ENCODE results near the gene GIGYF1. TPM values are rescaled to one million over a fixed set of nuclear protein-coding genes. Genes with fewer than 3 reads are reported as not detected.
"Not testable (repeated sequence)": the region's sequence is repeated elsewhere in the genome, so short reads cannot be mapped to it uniquely, and the experiment has no call there.

Gene GIGYF1
- total and polyA plus RNA-seq, 2 experiments from 2014 or later, result 14.0 to 53.2 TPM

DNA sequence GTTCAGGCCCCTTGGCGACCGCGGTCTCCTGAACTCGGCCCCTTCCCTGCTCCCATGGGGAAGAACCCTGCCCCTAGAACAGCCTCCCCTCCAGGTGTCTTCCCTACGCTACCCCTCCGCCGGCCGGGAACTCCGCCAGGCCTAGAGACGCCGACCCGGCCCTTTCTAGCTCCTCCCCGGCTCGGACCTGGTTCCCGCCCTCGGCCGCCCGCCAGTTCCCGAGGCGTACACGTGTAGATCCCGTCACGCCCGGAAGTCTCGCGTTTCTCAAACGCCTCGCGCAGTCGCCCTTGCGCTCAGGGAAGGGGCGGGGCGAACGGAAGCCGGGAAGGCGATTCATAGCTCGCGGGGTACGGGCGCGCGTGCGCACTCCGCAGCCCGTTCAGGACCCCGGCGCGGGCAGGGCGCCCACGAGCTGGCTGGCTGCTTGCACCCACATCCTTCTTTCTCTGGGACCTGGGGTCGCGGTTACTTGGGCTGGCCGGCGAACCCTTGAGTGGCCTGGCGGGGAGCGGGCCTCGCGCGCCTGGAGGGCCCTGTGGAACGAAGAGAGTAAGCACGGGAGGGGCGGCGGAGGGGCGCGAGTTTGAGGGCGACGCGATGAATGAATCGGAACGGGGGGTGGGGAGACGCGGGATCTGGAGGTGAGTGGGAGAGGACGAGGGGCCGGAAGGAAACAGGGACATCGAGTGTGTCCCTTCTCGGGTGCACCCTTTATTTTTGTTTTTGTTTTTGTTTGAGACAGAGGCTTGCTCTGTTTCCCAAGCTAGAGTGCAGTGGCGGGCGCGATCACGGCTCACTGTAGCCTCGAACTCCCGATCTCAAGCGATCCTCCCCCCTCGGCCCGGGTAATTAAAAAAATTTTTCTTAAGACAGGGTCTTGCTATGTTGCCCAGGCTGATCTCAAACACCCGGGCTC lies 12.0 kb upstream of the GIGYF1 start, which contains the start of gene POP7:
Gene POP7, plus strand, starts transcription at position 369 of the 919 bp plus-strand sequence. CDS start 710 bp downstream, outside the sequence.
- Histone ChIP-seq H3K4me1 (ENCODE audit: low read depth) (peaks cover 10% of the 10 kb centered on the region), H3K9me3 (ENCODE audit: low read depth) (no peaks in the 10 kb centered on the region), H3K36me3 (no peaks in the 10 kb centered on the region), H3K4me3 (peak within 1 kb of the TSS; percentile 79), H3K27me3 (no peaks in the 10 kb centered on the region), H3K27ac (peak within 1 kb of the TSS; percentile 75)
- TF ChIP-seq, protein P1, sequence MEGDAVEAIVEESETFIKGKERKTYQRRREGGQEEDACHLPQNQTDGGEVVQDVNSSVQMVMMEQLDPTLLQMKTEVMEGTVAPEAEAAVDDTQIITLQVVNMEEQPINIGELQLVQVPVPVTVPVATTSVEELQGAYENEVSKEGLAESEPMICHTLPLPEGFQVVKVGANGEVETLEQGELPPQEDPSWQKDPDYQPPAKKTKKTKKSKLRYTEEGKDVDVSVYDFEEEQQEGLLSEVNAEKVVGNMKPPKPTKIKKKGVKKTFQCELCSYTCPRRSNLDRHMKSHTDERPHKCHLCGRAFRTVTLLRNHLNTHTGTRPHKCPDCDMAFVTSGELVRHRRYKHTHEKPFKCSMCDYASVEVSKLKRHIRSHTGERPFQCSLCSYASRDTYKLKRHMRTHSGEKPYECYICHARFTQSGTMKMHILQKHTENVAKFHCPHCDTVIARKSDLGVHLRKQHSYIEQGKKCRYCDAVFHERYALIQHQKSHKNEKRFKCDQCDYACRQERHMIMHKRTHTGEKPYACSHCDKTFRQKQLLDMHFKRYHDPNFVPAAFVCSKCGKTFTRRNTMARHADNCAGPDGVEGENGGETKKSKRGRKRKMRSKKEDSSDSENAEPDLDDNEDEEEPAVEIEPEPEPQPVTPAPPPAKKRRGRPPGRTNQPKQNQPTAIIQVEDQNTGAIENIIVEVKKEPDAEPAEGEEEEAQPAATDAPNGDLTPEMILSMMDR (IDR thresholded peaks at IDR 0.05; ENCODE audit: low read depth, low read length), result no peak
- peak; percentile 99 for DNase-seq (ENCODE audit: low read depth in 1 of 2, low spot score in 1 of 2)

DNA sequence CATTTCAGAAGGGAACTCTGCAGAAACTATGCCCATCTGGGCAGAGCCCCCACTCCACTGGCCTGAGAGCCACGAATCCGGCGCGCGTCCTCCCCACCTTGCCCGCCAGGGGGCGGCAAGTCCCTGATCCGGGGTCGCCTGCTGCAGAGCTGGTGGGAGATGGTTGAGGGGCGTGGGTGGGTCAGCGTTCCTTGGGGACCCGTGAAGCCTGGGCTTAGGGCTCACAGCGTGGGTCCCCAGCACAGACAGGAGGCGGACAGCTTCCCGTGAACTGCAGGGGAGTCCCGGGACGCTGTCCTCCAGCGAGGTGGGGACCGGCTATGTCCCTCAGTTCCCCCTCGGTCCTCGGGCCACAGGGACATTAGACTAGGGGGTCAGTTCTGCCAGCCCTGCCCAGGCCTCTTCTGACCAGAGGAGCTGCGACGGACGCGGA lies 11.3 kb upstream of the GIGYF1 start:
- DNase-seq (ENCODE audit: low read depth in 1 of 2, low spot score in 1 of 2), result peak; percentile 76 to 87
- no peaks in the 10 kb centered on the region for H3K36me3 ChIP-seq
- H3K4me1 ChIP-seq (ENCODE audit: low read depth), result peaks cover 10% of the 10 kb centered on the region
- no peaks in the 10 kb centered on the region for H3K27me3 ChIP-seq
- no peaks in the 10 kb centered on the region for H3K9me3 ChIP-seq (ENCODE audit: low read depth)
- peak overlapping the region; percentile 75 for H3K27ac ChIP-seq
- TF ChIP-seq, protein P1 (IDR thresholded peaks at IDR 0.05; ENCODE audit: low read depth, low read length), result peak; percentile 88
- peak overlapping the region; percentile 79 for H3K4me3 ChIP-seq

DNA sequence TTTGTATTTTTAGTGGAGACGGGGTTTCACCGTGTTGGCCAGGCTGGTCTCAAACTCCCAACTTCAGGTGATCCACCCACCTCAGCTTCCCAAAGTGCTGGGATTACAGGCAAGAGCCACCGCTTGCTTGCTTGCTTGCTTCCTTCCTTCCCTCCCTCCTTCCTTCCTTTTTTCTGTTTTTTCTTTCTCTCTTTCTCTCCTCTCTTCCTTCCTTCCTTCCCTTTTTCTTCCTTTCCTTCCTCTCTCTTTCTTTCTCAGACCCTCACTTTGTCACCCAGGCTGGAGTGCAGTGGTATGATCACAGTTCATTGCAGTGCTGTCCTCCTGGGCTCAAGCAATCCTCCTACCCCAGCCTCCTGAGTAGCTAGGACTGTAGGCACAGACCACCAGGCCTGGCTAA lies 7.0 kb upstream of the GIGYF1 start:
- not testable (repeated sequence) for DNase-seq (ENCODE audit: low read depth in 1 of 2, low spot score in 1 of 2); H3K4me3 ChIP-seq

DNA sequence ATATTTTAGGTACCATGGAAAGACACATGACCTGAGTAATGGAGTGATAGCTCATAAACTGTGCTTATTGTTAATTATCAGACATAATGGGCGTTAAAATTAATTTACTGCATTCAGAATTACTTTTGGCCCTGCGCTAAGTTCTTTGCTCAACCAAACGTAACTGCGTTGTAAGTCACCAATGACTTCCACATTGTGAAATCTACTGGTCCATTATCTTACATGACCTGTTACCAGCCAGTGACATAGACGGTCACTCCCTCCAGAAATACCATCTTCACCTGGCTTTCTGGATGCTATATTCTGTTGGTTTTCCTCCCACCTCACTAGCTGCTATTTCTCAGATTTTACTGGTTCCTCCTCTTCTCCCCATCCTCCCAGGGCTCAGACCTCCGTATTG lies 5.0 kb upstream of the GIGYF1 start:
- no peak for DNase-seq (ENCODE audit: low read depth in 1 of 2, low spot score in 1 of 2)
- H3K27ac ChIP-seq, result no peak overlapping the region
- no peaks in the 10 kb centered on the region for H3K27me3 ChIP-seq
- TF ChIP-seq, protein P1 (IDR thresholded peaks at IDR 0.05; ENCODE audit: low read depth, low read length), result no peak
- H3K4me1 ChIP-seq (ENCODE audit: low read depth), result no peaks in the 10 kb centered on the region
- H3K9me3 ChIP-seq (ENCODE audit: low read depth), result no peaks in the 10 kb centered on the region
- H3K36me3 ChIP-seq, result no peaks in the 10 kb centered on the region
- no peak overlapping the region for H3K4me3 ChIP-seq

More for the DNA sequence above, 7.0 kb upstream of the GIGYF1 start:
- not testable (repeated sequence) for H3K9me3 ChIP-seq (ENCODE audit: low read depth); H3K27me3 ChIP-seq; H3K4me1 ChIP-seq (ENCODE audit: low read depth); H3K36me3 ChIP-seq; H3K27ac ChIP-seq

DNA sequence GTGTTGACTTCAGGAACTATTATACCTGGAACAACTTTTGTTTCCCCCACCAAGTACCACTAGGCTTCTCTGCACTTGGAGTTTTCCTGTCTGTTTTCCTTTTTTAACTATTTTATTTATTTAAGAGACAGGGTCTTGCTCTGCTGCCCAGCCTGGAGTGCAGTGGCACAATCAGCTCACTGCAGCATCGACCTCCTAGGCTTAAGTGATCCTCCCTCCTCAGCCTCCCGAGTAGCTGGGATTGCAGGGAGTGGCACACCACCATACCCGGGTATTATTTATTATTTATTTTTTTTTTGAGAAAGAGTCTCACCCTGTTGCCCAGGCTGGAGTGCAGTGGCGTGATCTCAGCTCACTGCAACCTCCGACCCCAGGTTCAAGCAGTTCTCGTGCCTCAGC lies 2.1 kb upstream of the GIGYF1 start:
- H3K9me3 ChIP-seq (ENCODE audit: low read depth), result no peaks in the 10 kb centered on the region
- no peak overlapping the region for H3K4me3 ChIP-seq
- no peaks in the 10 kb centered on the region for H3K27me3 ChIP-seq
- no peaks in the 10 kb centered on the region for H3K36me3 ChIP-seq
- peaks cover 16% of the 10 kb centered on the region for H3K4me1 ChIP-seq (ENCODE audit: low read depth)
- TF ChIP-seq, protein P1 (IDR thresholded peaks at IDR 0.05; ENCODE audit: low read depth, low read length), result no peak
- no peak overlapping the region for H3K27ac ChIP-seq
- no peak for DNase-seq (ENCODE audit: low read depth in 1 of 2, low spot score in 1 of 2)
